GM21528 (cell line): ENCODE measurements around the gene ROBO1.

Experiments
- ATAC-seq: cut with Tn5 transposase; IDR thresholded peaks from one replicate; pipeline ENCODE4 v1.9.1; 2021; ENCODE audit warnings: mild to moderate bottlenecking, moderate library complexity; ENCODE audit not compliant: unreplicated experiment, low FRiP score

Gene ROBO1

GRCh38 chr3:79032686-79033318 is 735.0 kb downstream of the ROBO1 start:
- ATAC-seq: no peak

DNA sequence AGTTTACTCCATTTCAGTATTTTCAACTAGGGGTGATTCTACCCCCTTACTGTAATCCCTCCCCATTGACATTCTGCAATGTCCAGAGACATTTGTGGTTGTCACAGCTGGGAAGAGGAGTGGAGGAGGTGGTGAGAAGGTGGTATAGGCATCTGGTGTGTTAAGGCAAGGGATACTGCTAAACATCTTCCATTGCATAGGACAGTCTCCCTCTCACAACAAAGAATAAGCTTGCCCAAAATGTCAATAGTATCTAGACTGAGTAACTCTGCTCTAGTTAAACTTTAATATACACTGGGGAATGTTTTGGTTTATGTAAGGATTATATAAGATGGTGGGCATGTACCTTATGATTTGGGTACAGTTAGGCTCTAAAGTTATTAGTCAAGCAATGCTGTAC is 737.6 kb downstream of the ROBO1 start:
- ATAC-seq: no peak

GRCh38 chr3:79028916-79029315 is 738.9 kb downstream of the ROBO1 start:
- ATAC-seq: no peak

GRCh38 chr3:79027593-79027992 is 740.2 kb downstream of the ROBO1 start:
- ATAC-seq: no peak

- ATAC-seq: no peak
Observed at GRCh38 chr3:79019924-79020173, 747.9 kb downstream of the ROBO1 start.

DNA sequence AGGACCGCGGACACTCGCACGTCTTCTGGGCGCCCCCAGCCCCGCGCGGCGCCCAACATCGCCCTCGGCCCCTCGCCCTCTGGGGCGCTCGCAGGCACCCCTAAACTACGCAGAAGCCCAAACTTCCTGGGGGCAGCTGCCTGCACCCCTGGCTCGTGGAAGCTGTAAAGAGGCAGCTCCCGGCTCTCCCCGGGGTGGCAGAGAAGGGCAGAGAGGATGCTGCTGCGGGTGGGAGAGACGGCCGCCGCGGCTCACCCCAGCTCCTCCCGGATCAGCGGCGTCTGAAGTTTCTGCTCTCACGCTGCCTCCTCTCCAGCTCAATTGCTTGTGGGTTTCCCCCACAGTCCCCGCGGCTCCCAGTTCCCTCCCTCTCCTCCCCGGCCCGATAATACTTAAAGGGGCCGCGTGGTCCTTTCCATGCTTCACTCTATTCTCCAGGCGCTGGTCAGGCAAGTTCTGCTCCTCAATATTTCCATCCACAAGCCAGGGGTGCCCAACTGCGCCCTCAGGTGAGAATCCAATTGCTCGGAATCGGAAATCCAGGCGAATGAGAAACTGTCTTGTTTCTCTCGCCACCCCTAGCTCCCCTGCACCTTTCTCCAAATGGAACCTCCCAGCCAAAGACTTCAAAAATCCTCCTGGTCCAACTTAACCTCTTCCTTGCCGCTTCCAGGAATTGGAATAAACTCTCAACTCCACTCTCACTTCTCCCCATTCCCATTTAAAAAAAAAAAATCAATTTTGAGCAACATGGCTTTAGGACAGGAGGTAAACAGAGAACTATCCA is 748.5 kb downstream of the ROBO1 start:
- ATAC-seq: peak; percentile 70

GRCh38 chr3:79018671-79019136 is 749.1 kb downstream of the ROBO1 start:
- ATAC-seq: peak; percentile 37

GRCh38 chr3:79018265-79018664 is 749.5 kb downstream of the ROBO1 start:
- ATAC-seq: no peak

- no peak for ATAC-seq
Observed at GRCh38 chr3:79016587-79017376, 751.0 kb downstream of the ROBO1 start.

DNA sequence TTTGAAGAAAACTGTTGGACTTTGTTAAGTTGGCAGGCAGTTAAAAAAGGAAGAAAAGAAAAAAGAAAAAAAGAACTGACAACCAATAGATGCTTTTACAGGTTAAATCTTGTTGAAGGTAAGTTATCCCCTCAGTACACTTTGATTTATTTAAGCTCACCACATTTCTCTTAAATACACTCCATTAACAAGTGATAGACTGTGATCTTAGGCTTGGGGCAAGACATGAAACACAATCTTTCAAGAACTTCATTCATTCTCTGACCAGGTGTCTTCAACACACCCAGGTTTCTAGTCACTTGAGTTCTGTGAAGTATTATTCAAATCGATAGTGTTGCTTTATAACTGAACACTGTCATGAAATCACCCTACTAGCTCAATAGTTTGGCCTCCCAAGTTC is 751.9 kb downstream of the ROBO1 start:
- no peak for ATAC-seq

GRCh38 chr3:79012946-79013362 is 754.8 kb downstream of the ROBO1 start:
- ATAC-seq: no peak

DNA sequence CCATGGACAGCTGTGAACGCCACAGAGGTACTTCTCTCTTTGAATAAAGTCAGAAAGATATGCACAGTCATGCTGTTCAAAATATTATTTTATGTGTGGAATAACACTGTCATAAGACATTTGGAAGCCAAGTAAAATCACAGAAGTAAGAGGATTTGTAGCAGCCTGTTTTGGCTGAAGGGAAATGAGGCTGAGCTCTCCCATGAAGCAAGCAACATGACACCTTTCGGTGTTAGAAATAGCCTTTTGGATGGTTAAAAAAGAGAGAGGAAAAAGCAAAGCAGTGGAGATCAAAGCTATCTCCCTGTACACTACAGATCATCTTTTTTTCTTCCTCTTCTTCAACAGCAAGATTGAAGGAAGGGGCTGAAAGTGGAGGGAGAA is 755.3 kb downstream of the ROBO1 start:
- no peak for ATAC-seq

DNA sequence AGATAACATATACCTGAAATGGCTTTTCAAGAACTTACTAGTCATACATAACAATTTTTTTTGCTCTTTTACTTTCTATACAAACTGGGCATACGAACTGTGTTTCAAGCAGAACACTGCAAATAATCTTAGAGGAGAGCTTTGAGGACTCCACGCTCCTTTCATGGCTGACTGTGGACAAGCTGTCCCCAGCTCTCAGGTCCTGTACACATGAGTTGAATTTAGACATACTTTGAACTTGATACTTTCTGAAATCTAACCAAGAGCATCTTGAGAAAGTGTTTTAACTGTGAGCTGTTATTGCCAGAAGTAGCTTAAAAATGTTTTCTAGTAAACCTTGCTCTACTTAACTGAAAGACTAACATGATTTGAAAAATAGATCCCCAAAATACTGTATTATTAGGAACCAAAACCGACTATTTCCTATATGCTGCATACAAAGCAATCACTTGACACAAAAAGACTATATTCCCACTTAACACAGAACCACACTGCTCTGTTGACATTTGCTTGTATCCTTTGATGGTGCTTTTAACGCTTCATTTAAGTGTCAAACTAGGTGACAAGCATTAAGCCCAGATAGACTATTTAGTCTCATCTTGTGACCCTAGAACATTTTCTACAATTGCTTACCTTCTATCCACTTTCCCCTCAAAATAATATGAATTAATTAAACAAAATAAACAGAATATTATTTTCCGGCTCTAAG is 755.8 kb downstream of the ROBO1 start:
- no peak for ATAC-seq

- ATAC-seq: no peak
Observed at GRCh38 chr3:79009861-79010260, 757.9 kb downstream of the ROBO1 start.

DNA sequence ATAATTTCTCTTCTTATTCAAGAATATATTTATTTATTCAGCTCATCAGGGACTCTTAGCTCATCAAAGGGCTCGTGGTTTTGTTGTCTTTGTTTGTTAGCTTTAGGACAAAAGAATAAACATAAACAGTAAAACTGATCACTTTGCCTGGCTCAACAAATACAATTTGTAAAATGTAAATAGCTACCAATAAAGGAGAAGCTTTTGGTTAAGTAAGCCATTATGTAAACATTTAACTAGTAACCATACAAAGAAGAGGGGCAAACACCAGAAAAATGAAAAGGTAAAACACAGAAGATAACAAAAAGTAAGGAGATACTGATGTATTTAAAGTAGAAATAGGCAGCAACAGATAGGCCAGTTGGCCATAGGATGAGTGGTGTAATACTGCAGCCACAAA is 761.7 kb downstream of the ROBO1 start:
- no peak for ATAC-seq

GRCh38 chr3:79005084-79005483 is 762.7 kb downstream of the ROBO1 start:
- no peak for ATAC-seq

DNA sequence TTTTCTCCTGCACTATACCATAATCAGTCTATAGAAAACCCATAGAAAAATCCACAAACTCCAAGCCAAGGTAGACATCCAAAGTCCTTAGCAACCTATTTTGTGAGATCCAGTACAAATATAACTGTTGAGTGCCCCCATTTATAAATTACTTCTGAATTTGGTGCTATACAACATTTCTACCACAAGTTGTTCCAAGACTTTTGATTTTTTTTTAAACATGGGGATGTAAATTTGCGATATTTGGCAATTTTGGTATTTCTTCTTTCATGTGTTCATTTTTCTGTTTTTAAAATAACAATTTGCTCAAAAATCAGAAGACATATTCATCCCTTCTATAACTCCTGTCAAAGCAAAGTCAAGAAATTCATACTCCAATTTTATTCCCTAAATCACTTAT is 763.8 kb downstream of the ROBO1 start:
- no peak for ATAC-seq

DNA sequence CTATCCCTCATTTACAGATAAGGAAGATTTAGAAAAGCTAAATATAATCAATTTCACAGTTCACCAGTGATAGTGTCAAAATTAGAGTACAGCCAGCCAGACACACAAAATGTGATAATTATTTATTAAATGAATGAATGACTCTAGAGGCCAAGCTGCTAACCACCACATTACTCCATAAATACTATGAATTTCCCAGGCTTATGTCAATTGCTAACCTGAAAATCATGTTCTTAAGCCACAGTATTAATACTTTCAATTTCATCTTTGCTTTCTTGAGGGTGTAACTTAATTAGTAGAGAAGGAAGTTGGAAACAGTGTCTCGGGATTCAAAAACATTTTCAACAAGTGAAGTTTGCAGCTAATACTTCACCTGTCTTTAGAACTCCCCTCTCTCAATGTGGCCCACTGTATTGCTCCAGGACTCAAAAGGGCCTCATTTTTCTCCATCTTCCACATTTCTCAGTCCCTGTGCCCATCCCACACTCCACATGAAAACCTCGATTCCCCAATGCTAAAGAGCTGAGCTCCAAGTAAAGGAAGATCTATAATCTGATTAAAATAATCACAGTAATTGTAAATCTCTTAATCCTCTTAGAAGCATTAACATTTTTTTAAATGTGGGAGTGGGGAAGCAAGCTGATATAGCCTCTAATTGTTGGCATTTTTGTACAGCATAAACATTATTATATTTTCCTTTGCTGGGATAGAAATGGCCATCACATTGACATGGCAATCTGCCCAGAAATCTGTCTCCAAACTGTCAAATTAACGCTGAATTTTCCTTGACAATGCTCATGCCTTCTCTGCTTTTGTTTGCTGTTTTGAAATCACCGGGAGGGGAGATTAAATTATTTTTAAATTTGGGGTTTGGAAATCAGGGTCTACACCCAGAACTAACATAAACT is 765.1 kb downstream of the ROBO1 start:
- no peak for ATAC-seq

- no peak for ATAC-seq
Observed at GRCh38 chr3:79001255-79001654, 766.5 kb downstream of the ROBO1 start.

DNA sequence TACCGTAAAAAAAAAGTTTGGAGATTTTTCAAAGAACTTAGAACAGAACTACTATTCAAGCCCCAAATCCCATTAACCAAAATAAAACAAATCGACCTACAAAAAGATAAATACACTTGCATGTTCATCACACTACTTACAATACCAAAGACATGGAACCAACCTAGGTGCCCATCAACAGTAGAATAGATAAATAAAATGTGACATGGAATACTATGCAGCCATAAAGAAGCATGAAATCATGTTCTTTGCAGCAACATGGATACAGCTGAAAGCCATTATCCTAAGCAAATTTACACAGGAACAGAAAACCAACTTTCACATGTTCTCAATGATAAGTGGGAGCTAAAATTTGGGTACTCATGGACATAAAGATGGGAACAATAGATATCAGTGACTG is 768.7 kb downstream of the ROBO1 start:
- ATAC-seq: no peak
